Motor neuron (in vitro differentiated cells): Measurements from ENCODE around the gene SH3BGRL. TPM values are rescaled to one million over a fixed set of nuclear protein-coding genes. Genes with fewer than 3 reads are reported as not detected.

Source experiments
- ATAC-seq, 8 experiments: fragments of 200-7000 bp; cut with Tn5 transposase; replicated peaks in 6 of 8; 2 replicates each; pipeline ENCODE4 v1.8.0; 2021; ENCODE audit warnings: mild to moderate bottlenecking in 8 of 8, moderate library complexity in 8 of 8
- H3K27ac ChIP-seq, 2 donors: fragments of 250-450 bp; sonication (Bioruptor Pico); 2 replicates each; pipeline ENCODE4 v1.9.0; 2021; ENCODE audit warnings: antibody characterized with exemption in 2 of 2, mild to moderate bottlenecking in 2 of 2, moderate library complexity in 1 of 2
- H3K4me1 ChIP-seq, 2 donors: fragments of 250-450 bp; sonication (Bioruptor Pico); replicated peaks in 1 of 2; 2 replicates each; pipeline ENCODE4 v1.6.1; 2021; ENCODE audit warnings: antibody characterized with exemption in 2 of 2, mild to moderate bottlenecking in 2 of 2, moderate library complexity in 1 of 2
- H3K4me3 ChIP-seq, 5 donors: fragments of 250-450 bp; sonication (Bioruptor Pico); 2 replicates each; pipeline ENCODE4 v1.9.0; 2021; ENCODE audit warnings: antibody characterized with exemption in 5 of 5, mild to moderate bottlenecking in 5 of 5, moderate library complexity in 4 of 5
- WGBS, 10 experiments: fragments of 450-650 bp; shearing (Covaris generic); methylation state at CpG; one replicate each; pipeline ENCODE4 v1.0.0; 2022; 5-methylcytosine and 5-hydroxymethylcytosine counted together
- in situ Hi-C, 9 experiments: fragments of 400-800 bp; cut with MboI; loops; one replicate each; pipeline ENCODE4 v1.15.0; 2021; ENCODE audit warnings: low sequenced_read_pairs in 9 of 9, low pct_unique_long_range_greater_than_20kb in 2 of 9; ENCODE audit not compliant: unreplicated experiment in 9 of 9
- total RNA-seq, 8 experiments: library from RNA; unstranded; fragments of 300-600 nt; gene quantifications; 2 replicates each; pipeline versions ENCODE4 v1.2.3 to v1.2.4, GENCODE V29; 2022

SH3BGRL gene
- total RNA-seq: 100 to 1,000 TPM in 2 of 8 experiments, 10 to 100 TPM in 6; 57.5 to 117 (median 73.0) TPM

GRCh38 chrX:81201671-81202455 lies at the start of gene SH3BGRL, which contains the start of gene HMGN5:
Gene SH3BGRL (plus strand): TSS chrX:81202102. CDS start chrX:81202201, 99 bp downstream.
Gene HMGN5 (minus strand): TSS chrX:81201913. CDS start chrX:81121549, 80,364 bp downstream.
- no peaks in the 10 kb centered on the region for H3K4me1 ChIP-seq
- ATAC-seq: peak; percentile 92 to 100 (median 100)
- H3K4me3 ChIP-seq: peak within 1 kb of the TSS; percentile 62 to 94 (median 64)
- WGBS, 10 experiments: 0 to 13% (median 0%) methylated on average over 1 to 19 of the region's 23 CpGs; no CpG with 5 or more reads in 4 of the 10 experiments
- peak within 1 kb of the TSS; percentile 72 to 90 for H3K27ac ChIP-seq
- in situ Hi-C loops: no loop called here

- in situ Hi-C loops: no loop called here
Measured at GRCh38 chrX:81168391-81168790, 33.5 kb upstream of the SH3BGRL start.

GRCh38 chrX:81174286-81174685 lies 27.6 kb upstream of the SH3BGRL start:
- in situ Hi-C loops: no loop called here
- H3K4me3 ChIP-seq: no peak overlapping the region
- no peaks in the 10 kb centered on the region for H3K4me1 ChIP-seq
- H3K27ac ChIP-seq: no peak overlapping the region
- 0 to 60% (median 6%) methylated on average over 1 of the region's 1 CpG; no CpG with 5 or more reads in 3 of the 10 experiments for WGBS, 10 experiments
- ATAC-seq: peak in 3 of 8 experiments; percentile 34 to 49 (median 47)

More at GRCh38 chrX:81168391-81168790, 33.5 kb upstream of the SH3BGRL start:
- 0 to 100% (median 33%) methylated on average over 1 to 3 of the region's 3 CpGs; no CpG with 5 or more reads in 6 of the 10 experiments for WGBS, 10 experiments
- Histone ChIP-seq H3K4me1 (no peaks in the 10 kb centered on the region), H3K27ac (no peak overlapping the region), H3K4me3 (no peak overlapping the region)
- no peak for ATAC-seq

- ATAC-seq: peak in 3 of 8 experiments; percentile 64 to 89 (median 87)
- no peak overlapping the region for H3K27ac ChIP-seq
- H3K4me1 ChIP-seq: no peaks in the 10 kb centered on the region
- 70 to 100% (median 100%) methylated on average over 1 of the region's 2 CpGs; no CpG with 5 or more reads in 7 of the 10 experiments for WGBS, 10 experiments
- no peak overlapping the region for H3K4me3 ChIP-seq
- in situ Hi-C loops: loop anchor here in 1 of 9 experiments (25.0 kb wide), 1 partner anchor 192 kb away; no protein-coding TSS in a partner anchor
Measured at GRCh38 chrX:81195259-81195658, 6.6 kb upstream of the SH3BGRL start.

- Histone ChIP-seq H3K27ac (no peak overlapping the region), H3K4me1 (no peaks in the 10 kb centered on the region), H3K4me3 (no peak overlapping the region)
- WGBS, 10 experiments: 19% methylated on average over 4 to 5 of the region's 5 CpGs; no CpG with 5 or more reads in 8 of the 10 experiments
- ATAC-seq: peak in 5 of 8 experiments; percentile 16 to 97 (median 93)
- in situ Hi-C loops: loop anchor here in 1 of 9 experiments (25.0 kb wide), 1 partner anchor 192 kb away; no protein-coding TSS in a partner anchor
Measured at GRCh38 chrX:81195712-81196111, 6.2 kb upstream of the SH3BGRL start.

- ATAC-seq: no peak
- WGBS, 10 experiments: 0 to 100% (median 20%) methylated on average over 1 of the region's 1 CpG; no CpG with 5 or more reads in 5 of the 10 experiments
- Histone ChIP-seq H3K27ac (peak overlapping the region in 1 of 2 donors; percentile 90), H3K4me1 (no peaks in the 10 kb centered on the region), H3K4me3 (peak overlapping the region; percentile 62 to 94 (median 64))
- in situ Hi-C loops: no loop called here
Measured at GRCh38 chrX:81201071-81201470, 831 bp upstream of the SH3BGRL start.

- Histone ChIP-seq H3K27ac (peak overlapping the region in 1 of 2 donors; percentile 90), H3K4me1 (no peaks in the 10 kb centered on the region), H3K4me3 (peak overlapping the region; percentile 62 to 94 (median 64))
- in situ Hi-C loops: no loop called here
- 0 to 7% (median 0%) methylated on average over 1 to 8 of the region's 8 CpGs; no CpG with 5 or more reads in 6 of the 10 experiments for WGBS, 10 experiments
- ATAC-seq: peak; percentile 16 to 31 (median 20)
Measured at GRCh38 chrX:81202456-81202819, 536 bp downstream of the SH3BGRL start.

- H3K4me1 ChIP-seq: no peaks in the 10 kb centered on the region
- no peak for ATAC-seq
- peak overlapping the region in 1 of 2 donors; percentile 14 for H3K27ac ChIP-seq
- peak overlapping the region; percentile 62 to 94 (median 64) for H3K4me3 ChIP-seq
- in situ Hi-C loops: no loop called here
- 0% methylated on average over 1 of the region's 1 CpG; no CpG with 5 or more reads in 9 of the 10 experiments for WGBS, 10 experiments
Measured at GRCh38 chrX:81202943-81203342, 1.0 kb downstream of the SH3BGRL start.

GRCh38 chrX:81205551-81205950 lies 3.6 kb downstream of the SH3BGRL start:
- in situ Hi-C loops: no loop called here
- no peaks in the 10 kb centered on the region for H3K4me1 ChIP-seq
- no peak overlapping the region for H3K27ac ChIP-seq
- WGBS, 10 experiments: 36 to 100% (median 90%) methylated on average over 1 to 2 of the region's 2 CpGs; no CpG with 5 or more reads in 5 of the 10 experiments
- H3K4me3 ChIP-seq: no peak overlapping the region
- no peak for ATAC-seq

GRCh38 chrX:81206476-81206875 lies 4.6 kb downstream of the SH3BGRL start:
- H3K4me3 ChIP-seq: no peak overlapping the region
- 20 to 56% (median 38%) methylated on average over 1 of the region's 1 CpG; no CpG with 5 or more reads in 7 of the 10 experiments for WGBS, 10 experiments
- in situ Hi-C loops: no loop called here
- no peak overlapping the region for H3K27ac ChIP-seq
- no peaks in the 10 kb centered on the region for H3K4me1 ChIP-seq
- no peak for ATAC-seq

- 40 to 100% (median 85%) methylated on average over 1 to 4 of the region's 8 CpGs; no CpG with 5 or more reads in 4 of the 10 experiments for WGBS, 10 experiments
- no peaks in the 10 kb centered on the region for H3K4me1 ChIP-seq
- in situ Hi-C loops: no loop called here
- no peak overlapping the region for H3K4me3 ChIP-seq
- ATAC-seq: no peak
- H3K27ac ChIP-seq: no peak overlapping the region
Measured at GRCh38 chrX:81208916-81209315, 7.0 kb downstream of the SH3BGRL start.

- in situ Hi-C loops: no loop called here
- ATAC-seq: no peak
- Histone ChIP-seq H3K27ac (no peak overlapping the region), H3K4me3 (no peak overlapping the region), H3K4me1 (no peaks in the 10 kb centered on the region)
- WGBS, 10 experiments: 18 to 100% (median 71%) methylated on average over 1 of the region's 1 CpG; no CpG with 5 or more reads in 5 of the 10 experiments
Measured at GRCh38 chrX:81215685-81216084, 13.8 kb downstream of the SH3BGRL start.

GRCh38 chrX:81229229-81229628 lies 27.3 kb downstream of the SH3BGRL start:
- Histone ChIP-seq H3K4me3 (no peak overlapping the region), H3K4me1 (no peaks in the 10 kb centered on the region), H3K27ac (no peak overlapping the region)
- 41 to 100% methylated on average over 1 to 2 of the region's 3 CpGs; no CpG with 5 or more reads in 8 of the 10 experiments for WGBS, 10 experiments
- no peak for ATAC-seq
- in situ Hi-C loops: no loop called here
